Measurements from ENCODE around the gene GPR101. TPM values are rescaled to one million over a fixed set of nuclear protein-coding genes. Genes with fewer than 3 reads are reported as not detected.

GPR101 gene, protein sequence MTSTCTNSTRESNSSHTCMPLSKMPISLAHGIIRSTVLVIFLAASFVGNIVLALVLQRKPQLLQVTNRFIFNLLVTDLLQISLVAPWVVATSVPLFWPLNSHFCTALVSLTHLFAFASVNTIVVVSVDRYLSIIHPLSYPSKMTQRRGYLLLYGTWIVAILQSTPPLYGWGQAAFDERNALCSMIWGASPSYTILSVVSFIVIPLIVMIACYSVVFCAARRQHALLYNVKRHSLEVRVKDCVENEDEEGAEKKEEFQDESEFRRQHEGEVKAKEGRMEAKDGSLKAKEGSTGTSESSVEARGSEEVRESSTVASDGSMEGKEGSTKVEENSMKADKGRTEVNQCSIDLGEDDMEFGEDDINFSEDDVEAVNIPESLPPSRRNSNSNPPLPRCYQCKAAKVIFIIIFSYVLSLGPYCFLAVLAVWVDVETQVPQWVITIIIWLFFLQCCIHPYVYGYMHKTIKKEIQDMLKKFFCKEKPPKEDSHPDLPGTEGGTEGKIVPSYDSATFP
- polyA plus RNA-seq (ENCODE audit: insufficient read length in 4 of 4) = not detected

DNA sequence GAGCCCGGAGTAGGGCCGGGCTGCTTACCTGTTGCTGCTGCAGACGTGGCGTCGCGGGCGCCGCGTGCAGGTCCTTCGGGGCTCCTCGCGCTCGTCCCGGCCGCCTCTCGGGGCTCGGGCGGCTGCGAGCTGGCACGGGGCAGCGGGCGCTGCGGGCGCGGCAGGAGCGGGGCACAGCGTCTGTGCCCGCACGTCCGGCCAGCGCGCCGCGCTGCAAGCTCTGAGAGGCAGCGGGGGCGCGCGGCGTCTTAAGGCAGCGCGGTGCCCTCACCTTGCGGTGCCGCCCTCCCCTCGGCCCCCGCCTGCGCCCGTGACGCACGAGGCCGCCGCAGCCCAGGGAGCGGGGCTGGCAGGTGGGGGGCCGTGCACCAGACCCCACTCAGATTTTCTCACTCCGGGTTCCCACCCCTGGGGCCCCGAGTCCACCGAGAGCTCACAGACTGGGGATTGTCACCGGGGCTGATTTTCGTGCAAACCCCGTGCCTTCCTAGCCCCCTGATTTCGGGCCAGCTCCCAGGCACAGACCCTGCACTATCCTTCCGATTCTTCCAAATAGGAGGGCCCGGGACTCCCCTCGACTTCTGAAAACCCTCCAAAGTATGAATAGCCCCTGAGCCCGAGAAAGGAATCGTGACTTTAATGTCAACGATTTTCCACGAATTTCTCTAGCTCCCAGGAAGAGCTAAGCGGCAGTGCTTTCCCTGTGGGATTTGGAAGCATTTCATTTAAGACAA lies at the start of gene GPR101:
TSS of gene GPR101 (minus strand) at position 222 of the 734 bp plus-strand sequence. CDS start 2,321 bp downstream, outside the sequence.
- no peak for DNase-seq (ENCODE audit: low read depth in 4 of 4, low spot score in 3 of 4)

DNA sequence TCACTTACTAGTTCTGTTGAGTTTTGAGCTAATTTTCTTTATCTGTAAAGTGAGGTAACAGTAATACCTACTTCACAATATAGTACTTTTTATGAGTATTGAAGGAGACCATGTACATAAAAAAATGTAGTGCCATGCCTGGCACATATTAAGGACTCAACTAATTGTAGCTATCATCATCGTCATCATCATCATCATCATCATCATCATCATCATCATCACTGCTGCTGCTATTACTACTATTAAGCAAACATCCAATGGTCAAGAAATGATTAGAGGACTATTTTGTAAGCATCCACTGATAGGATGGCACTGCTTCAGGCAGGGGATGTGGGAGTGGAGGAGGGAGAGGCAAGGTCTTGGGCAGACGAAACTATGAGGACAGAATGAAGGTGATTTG lies 47.4 kb upstream of the GPR101 start:
- DNase-seq (ENCODE audit: low read depth in 4 of 4, low spot score in 3 of 4) = no peak

DNA sequence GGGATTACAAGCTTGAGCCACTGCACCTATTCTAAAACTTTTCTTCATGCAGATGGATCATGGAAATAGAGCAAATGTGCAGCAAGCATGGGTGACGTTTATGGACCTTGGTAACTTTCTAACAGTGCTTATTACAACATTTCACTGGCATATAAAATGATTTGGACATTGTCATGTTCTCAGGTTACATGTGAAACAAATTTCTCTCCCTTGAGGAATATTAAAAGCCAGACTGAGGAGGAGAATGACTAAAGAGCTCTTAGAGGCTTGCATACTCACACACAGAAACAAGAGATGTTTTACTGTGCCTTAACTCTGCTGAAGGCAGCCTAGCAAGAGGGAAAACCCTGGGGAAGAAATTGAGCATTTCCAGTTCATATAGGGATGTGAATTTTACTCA lies 38.6 kb upstream of the GPR101 start:
- DNase-seq (ENCODE audit: low read depth in 4 of 4, low spot score in 3 of 4) = no peak

DNA sequence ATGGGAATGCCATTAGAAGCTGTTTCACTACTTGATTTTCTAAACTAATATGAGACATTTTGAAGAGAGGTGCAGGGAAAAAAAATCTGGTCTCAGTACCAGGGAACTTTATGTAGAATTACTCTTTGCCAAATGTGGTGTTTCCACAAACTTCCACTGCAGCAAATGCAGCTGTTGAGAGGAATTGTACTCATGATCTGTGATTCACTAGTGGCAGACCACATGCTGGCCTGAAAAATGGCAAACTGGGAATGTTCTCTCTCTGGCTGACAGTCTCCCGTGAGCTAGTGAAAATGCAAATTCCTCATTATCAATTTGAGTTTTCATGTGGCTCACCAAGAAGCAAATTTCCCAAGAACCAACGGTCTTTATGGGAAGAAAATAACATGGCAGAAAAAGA lies 37.8 kb upstream of the GPR101 start:
- DNase-seq (ENCODE audit: low read depth in 4 of 4, low spot score in 3 of 4) = no peak

GRCh38 chrX:137067147-137067546 lies 33.4 kb upstream of the GPR101 start:
- DNase-seq (ENCODE audit: low read depth in 4 of 4, low spot score in 3 of 4) = no peak

DNA sequence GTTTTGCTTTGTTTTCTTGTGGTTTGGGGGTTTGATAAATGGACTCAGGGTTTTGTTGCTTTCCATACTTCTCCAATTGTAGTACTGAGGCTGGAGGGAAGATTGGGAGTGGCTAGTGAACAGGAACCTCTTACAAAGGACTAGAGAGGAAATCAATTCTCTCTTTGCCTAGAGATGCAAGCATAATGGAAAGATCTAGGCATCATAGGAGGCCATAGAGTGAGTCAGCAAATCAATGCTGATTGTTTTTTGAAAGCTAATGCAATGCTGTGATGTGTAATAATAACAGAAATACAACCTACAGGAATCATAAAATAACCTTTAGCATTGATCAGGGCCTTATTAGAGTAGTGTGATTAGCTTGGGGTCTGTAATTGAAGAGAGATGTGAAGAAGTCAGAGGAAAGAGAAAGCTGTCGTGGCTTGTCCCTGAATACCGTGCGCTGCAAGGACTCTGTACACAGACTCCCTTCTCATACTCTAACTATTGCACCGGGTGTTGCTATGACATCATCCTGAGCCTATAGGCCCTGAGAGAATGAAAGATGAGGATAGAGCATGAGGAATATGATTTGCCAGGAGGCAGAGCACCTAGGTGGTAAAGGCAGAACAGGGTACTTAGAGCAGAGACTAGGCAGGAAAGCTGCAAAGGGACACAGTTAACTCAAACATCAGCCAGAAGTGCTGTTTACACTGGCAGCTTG lies 29.3 kb upstream of the GPR101 start:
- no peak for DNase-seq (ENCODE audit: low read depth in 4 of 4, low spot score in 3 of 4)

DNA sequence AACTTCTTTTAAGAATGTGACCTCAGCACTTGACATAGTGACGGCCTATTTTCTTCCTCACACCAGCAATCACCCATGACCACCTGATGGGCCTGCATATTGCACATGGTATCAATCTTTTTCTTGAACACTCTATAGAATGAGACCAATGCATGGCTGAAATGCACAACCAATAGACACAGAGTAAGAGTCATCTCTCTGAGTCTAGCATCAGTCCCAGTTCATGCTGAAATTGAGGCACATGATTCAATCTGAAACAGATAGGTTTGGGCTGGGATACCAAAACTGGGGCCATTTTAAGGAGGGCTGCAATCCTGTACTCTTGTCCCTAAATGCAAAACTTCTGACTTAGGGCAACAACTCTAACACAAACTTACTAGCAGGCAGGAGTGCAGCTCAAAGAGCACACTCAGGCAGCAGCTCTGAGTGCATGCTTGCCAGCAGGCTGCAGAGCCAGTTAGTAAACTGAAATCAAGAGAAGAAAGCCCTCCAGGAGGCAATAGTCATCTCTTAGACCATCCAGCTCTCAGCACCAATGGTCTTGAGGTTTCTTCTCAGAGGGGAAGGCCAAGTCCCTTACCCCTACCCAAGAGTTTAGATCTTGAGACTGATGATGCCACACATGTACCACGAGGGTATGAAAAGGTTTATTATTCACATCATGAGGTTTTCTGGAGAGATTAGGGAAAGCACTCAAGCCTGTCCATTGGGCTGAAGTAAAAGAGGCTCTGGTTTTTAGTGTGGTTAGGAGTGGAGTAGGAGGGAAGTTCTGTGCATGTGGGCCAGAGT lies 24.7 kb upstream of the GPR101 start:
- no peak for DNase-seq (ENCODE audit: low read depth in 4 of 4, low spot score in 3 of 4)

DNA sequence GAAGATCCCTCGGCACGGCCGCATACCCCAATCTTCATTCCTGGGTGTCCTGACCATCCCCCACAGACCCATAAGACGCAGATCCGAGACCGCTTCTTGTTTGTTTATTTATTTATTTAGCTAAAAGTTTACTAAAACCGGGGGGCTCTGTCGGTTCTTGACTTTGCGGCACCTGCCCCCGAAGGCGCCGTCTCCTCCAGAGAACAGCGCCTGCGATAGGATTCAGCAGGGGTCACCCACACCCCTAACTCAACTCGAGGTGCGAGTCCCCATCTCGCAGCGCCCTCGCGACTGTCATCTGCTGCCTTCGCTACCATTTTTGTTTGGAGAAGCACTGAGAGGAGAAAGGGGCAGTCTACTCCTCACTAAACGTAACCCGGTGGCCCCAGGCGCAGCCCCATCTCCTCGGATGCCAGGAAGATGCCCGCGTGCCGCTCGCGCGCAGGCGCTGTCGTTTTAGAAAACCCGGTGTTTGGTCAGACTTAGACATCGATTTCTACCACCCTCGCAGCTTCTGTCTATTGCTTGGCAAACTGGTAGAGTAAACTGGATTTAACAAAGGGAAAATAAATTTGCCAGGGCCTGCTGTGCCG lies 18.9 kb upstream of the GPR101 start:
- no peak for DNase-seq (ENCODE audit: low read depth in 4 of 4, low spot score in 3 of 4)

DNA sequence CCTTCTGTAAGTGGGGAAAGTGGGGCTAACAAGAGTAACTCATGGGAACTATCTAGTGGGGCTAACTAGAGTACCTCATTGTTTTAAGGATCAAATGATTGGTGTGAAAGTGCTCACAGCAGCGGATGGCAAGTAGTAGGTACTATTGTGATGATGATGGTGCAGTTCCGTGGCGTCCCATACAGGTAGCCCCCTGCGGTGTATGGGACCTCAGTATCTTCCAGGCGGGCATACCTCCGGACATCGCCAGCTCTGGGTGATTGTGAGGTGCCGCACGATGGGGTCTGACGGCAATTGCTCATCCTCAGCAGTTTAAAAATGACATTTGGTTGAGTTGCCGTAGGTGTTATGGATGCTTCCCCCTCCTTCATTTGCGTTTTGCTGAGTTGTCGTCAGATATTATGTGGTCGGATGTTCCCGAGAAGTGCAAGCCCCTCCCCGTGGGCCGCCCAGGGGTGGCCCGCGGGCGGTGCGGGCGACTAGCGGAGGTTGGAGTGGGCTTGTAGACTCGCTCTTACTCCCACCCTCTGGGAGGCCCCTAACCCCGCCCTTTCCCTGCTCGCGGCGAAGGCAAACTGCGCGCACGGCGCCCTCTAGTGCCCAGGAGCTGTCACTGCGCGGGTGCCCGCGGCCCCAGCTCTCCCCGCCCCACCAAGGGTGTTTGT lies 18.3 kb upstream of the GPR101 start:
- DNase-seq (ENCODE audit: low read depth in 4 of 4, low spot score in 3 of 4) = peak in 3 of 4 donors; percentile 16 to 22 (median 21)

DNA sequence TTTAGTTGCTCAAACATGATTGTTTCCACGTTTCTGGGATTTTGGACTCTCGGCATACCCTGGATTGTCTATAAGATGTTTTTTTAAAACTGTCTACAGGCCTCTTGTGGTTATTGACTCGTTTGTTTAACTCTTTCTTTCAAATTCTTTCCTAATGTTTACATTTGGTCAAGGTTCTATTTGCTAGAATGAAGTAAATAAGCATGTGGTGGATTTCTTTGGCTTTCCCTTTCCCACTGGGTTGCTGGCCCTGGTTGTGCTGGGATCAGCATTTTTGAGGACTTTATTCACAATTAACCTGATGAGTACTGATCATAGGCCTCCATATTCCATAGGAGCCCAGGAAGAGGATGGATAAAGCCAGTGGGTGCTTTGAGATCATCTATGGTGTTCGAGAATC lies 11.1 kb upstream of the GPR101 start:
- no peak for DNase-seq (ENCODE audit: low read depth in 4 of 4, low spot score in 3 of 4)

- no peak for DNase-seq (ENCODE audit: low read depth in 4 of 4, low spot score in 3 of 4)
Observed at GRCh38 chrX:137043736-137044135, 9.9 kb upstream of the GPR101 start.

DNA sequence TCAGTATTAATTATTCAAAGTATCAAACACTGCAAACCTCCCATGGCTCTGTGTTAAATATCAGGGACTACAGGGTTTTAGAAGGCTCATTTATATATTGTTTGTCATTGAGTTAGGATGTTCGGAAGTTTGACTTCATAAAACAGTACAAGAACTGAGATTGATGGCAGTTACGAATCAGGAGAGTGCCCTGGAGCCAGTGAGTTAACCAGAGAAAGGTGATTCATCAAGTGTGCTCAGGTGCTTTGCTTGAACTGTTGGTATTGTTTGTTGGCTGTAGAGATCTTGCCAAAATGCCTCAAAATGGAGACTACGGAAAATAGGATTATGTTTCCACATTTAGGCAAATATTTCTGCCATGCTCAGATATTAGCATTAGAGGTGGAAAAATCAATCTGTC lies 7.5 kb upstream of the GPR101 start:
- no peak for DNase-seq (ENCODE audit: low read depth in 4 of 4, low spot score in 3 of 4)

DNA sequence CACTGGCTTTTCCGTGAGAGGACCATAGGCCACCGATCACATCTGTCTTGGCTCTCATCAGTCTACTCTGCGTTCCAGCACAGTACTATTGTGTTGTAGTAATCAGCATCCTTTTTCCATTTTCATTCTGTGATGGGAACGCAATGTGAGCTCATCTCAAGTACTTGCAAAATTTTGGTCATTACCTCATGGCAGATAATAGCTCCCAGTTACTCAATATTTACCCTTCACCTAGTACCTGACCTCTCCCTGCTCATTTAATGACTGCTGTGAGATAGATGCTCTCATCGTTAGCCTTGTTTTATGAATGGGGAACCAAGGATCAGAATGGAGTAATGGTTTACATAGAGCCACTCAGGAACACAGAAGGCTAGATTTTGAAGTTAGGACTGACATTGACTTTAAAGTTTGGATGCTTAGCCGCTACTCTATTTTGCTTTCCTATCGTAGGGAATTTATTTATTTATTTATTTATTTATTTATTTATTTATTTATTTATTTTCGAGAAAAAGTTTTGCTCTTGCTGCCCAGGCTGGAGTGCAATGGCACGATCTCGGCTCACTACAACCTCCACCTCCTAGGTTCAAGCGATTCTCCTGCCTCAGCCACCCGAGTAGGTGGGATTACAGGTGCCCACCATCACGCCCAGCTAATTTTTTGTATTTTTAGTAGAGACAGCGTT lies 6.5 kb upstream of the GPR101 start:
- no peak for DNase-seq (ENCODE audit: low read depth in 4 of 4, low spot score in 3 of 4)

- no peak for DNase-seq (ENCODE audit: low read depth in 4 of 4, low spot score in 3 of 4)
Observed at GRCh38 chrX:137034508-137034872, 695 bp upstream of the GPR101 start.

DNA sequence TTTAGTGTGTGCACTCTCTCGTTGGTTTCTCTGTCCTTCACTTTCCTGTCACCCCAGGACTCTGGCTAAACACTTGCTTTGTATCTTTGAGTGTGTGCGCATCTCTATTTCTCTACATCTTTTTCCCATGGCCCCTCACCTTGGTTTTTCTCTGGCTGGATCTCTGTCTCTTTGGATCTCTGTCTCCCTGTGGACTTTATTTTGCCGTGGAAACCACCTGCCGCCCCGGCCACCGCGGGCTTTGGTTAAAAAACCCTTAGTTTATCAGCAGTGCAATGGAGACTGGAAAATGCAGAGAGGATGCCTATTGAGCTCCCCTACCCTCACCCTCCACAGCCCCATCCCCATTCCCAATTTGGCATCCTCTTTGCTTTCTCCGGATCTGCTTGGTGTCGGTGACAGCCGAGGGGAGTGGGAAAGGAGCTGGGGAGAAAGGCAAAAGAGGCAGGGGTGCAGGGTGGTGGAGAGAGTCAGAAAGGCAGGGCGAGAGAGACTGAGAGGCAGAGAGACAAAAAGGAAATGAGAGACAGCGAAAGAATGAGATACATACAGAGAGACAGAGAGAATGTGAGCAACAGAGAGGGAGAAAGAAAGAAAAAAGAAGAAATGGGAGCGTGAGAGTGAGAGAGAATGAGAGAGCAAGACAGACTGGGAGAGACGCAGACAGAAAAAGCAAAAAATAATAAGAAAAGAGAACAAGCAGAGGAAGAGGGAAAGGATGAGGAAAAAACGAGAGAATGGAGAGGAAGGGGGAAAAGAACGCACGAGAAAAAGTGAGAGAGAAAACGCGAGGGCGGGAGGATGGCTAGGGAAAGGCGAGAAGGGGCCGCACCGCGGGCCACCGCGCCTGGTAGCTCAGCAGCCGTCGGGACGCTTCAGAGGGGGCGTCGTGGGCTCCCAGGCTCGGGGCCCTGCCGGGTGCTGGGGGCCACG lies 688 bp downstream of the GPR101 start:
- no peak for DNase-seq (ENCODE audit: low read depth in 4 of 4, low spot score in 3 of 4)

DNA sequence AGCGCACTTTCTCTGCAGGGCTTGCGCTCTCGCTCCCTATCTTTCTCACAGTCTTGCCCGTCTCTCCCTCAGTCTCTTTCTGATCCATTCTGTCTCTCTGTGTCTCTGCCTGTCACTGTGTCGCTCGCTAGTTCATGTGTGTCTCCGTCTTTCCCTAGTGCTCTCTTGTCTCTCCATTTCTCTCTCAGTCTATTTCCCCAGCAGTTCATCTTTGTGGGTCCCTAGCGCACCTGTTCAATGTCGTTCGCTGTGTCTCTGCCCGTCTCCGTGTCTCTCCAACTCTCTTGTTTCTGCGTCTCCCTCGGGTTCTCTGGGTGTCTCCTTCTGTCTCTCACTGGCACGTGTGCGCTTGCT lies 1.5 kb downstream of the GPR101 start:
- DNase-seq (ENCODE audit: low read depth in 4 of 4, low spot score in 3 of 4) = no peak

- peak in 1 of 4 donors; percentile 9 for DNase-seq (ENCODE audit: low read depth in 4 of 4, low spot score in 3 of 4)
Observed at GRCh38 chrX:137031517-137032340, 2.1 kb downstream of the GPR101 start.

Measured in left renal pelvis (tissue), 4 donors.